Stimulated activated naive CD4-positive, alpha-beta T cell (primary cell): ENCODE measurements around the gene CT47B1.
"Not testable (repeated sequence)": the region's sequence is repeated elsewhere in the genome, so short reads cannot be mapped to it uniquely, and the experiment has no call there.

Experiments used
- DNase-seq, 6 experiments: peaks; one replicate each; lab custom pipeline; 2025; lab: John Stamatoyannopoulos, UW

CT47B1 gene

GRCh38 chrX:120875766-120876165 lies at the start of gene CT47B1:
Gene CT47B1, minus strand, starts transcription at chrX:120875866. Its CDS starts 196 bp downstream, at chrX:120875670.
- not testable (repeated sequence) for DNase-seq

GRCh38 chrX:120874678-120875557 lies 748 bp downstream of the CT47B1 start:
- no peak for DNase-seq

GRCh38 chrX:120857240-120857639 lies 18.4 kb downstream of the CT47B1 start:
- no peak for DNase-seq

- DNase-seq, result no peak
These were observed 34.8 kb downstream of the CT47B1 start for GRCh38 chrX:120840827-120841226.

GRCh38 chrX:120839491-120839890 lies 36.2 kb downstream of the CT47B1 start:
- no peak for DNase-seq

- DNase-seq, result not testable (repeated sequence)
These were observed 48.5 kb downstream of the CT47B1 start for GRCh38 chrX:120827213-120827612.

GRCh38 chrX:120825146-120825545 lies 50.5 kb downstream of the CT47B1 start:
- no peak for DNase-seq

- no peak for DNase-seq
These were observed 51.6 kb downstream of the CT47B1 start for GRCh38 chrX:120824021-120824420.

GRCh38 chrX:120823556-120823955 lies 52.1 kb downstream of the CT47B1 start:
- no peak for DNase-seq
